Liver (tissue), 9 donors: ENCODE results near the gene BBS7. TPM values are rescaled to one million over a fixed set of nuclear protein-coding genes. Genes with fewer than 3 reads are reported as not detected.

ENCODE experiments used
- DNase-seq: peaks from one replicate; pipeline ENCODE4 v3.0.0-alpha.2; 2017; ENCODE audit warnings: low spot score
- H3K27ac ChIP-seq, 2 donors: one replicate each; pipeline ENCODE4 v1.7.0; 2013; ENCODE audit warnings: inconsistent platforms in 2 of 2, low read length in 2 of 2, control low read depth in 1 of 2, low read depth in 1 of 2, mild to moderate bottlenecking in 1 of 2
- H3K27me3 ChIP-seq, 4 donors: one replicate each; pipeline versions ENCODE4 v1.6.1 to v1.7.0; 2013; ENCODE audit warnings: low read length in 3 of 4, inconsistent platforms in 1 of 4, mild to moderate bottlenecking in 1 of 4, moderate library complexity in 1 of 4; ENCODE audit not compliant: control insufficient read depth in 4 of 4, insufficient read depth in 4 of 4
- H3K36me3 ChIP-seq, 4 donors: one replicate each; pipeline versions ENCODE4 v1.6.1 to v1.7.0; 2013; ENCODE audit warnings: low read length in 3 of 4, mild to moderate bottlenecking in 3 of 4, low read depth in 1 of 4, moderate library complexity in 1 of 4; ENCODE audit not compliant: control insufficient read depth in 4 of 4, insufficient read depth in 3 of 4
- H3K4me1 ChIP-seq, 4 donors: one replicate each; pipeline versions ENCODE4 v1.6.1 to v1.7.0; 2013; ENCODE audit warnings: low read length in 3 of 4, mild to moderate bottlenecking in 3 of 4, moderate library complexity in 1 of 4; ENCODE audit not compliant: control insufficient read depth in 4 of 4, insufficient read depth in 4 of 4
- H3K4me3 ChIP-seq, 3 donors: one replicate each; pipeline versions ENCODE4 v1.6.1 to v1.7.0; 2013; ENCODE audit warnings: low read length in 3 of 3, control low read depth in 1 of 3, low read depth in 1 of 3, mild to moderate bottlenecking in 1 of 3
- H3K9ac ChIP-seq, 2 donors: one replicate each; pipeline ENCODE4 v1.7.0; 2013; ENCODE audit warnings: low read length in 2 of 2, mild to moderate bottlenecking in 2 of 2, moderate library complexity in 2 of 2, control low read depth in 1 of 2, low read depth in 1 of 2
- H3K9me3 ChIP-seq, 4 donors: one replicate each; pipeline versions ENCODE4 v1.6.1 to v1.7.0; 2013; ENCODE audit warnings: low read length in 3 of 4; ENCODE audit not compliant: control insufficient read depth in 4 of 4
- ATF3 ChIP-seq: IDR thresholded peaks from 2 replicates; pipeline ENCODE4 v1.6.1; 2016; ENCODE audit warnings: antibody characterized with exemption
- CTCF ChIP-seq: fragments of 150-350 bp; IDR thresholded peaks from 2 replicates; pipeline ENCODE4 v1.5.1; 2017; ENCODE audit warnings: improper control_type of control experiment, low read depth, low read length; ENCODE audit not compliant: missing input control
- EGR1 ChIP-seq, 2 donors: IDR thresholded peaks; 2 replicates each; pipeline ENCODE4 v1.6.1; 2016 to 2018; ENCODE audit warnings: antibody characterized with exemption in 2 of 2, low read depth in 2 of 2
- FOXA1 ChIP-seq: IDR thresholded peaks from 2 replicates; pipeline ENCODE4 v1.6.1; 2016; ENCODE audit warnings: antibody characterized with exemption
- FOXA2 ChIP-seq: IDR thresholded peaks from 2 replicates; pipeline ENCODE4 v1.6.1; 2016; ENCODE audit warnings: antibody characterized with exemption
- GABPA ChIP-seq, 2 donors: IDR thresholded peaks in 1 of 2; conservative IDR thresholded peaks in 1 of 2; 2 replicates each; pipeline ENCODE4 v1.6.1; 2016; ENCODE audit warnings: antibody characterized with exemption in 2 of 2, mild to moderate bottlenecking in 1 of 2, moderate library complexity in 1 of 2
- HNF4A ChIP-seq, 2 donors: conservative IDR thresholded peaks; 2 replicates each; pipeline ENCODE4 v1.6.1; 2016; ENCODE audit warnings: antibody characterized with exemption in 2 of 2, mild to moderate bottlenecking in 2 of 2
- HNF4G ChIP-seq: IDR thresholded peaks from 2 replicates; pipeline ENCODE4 v1.6.1; 2016; ENCODE audit warnings: antibody characterized with exemption
- JUND ChIP-seq, 2 donors: IDR thresholded peaks; 2 replicates each; pipeline ENCODE4 v1.6.1; 2016; ENCODE audit warnings: antibody characterized with exemption in 2 of 2
- MAX ChIP-seq: IDR thresholded peaks from 2 replicates; pipeline ENCODE4 v1.6.1; 2016; ENCODE audit warnings: antibody characterized with exemption
- NR2F2 ChIP-seq: IDR thresholded peaks from 2 replicates; pipeline ENCODE4 v1.6.1; 2016; ENCODE audit warnings: antibody characterized with exemption
- RAD21 ChIP-seq, 2 donors: IDR thresholded peaks; 2 replicates each; pipeline ENCODE4 v1.6.1; 2016; ENCODE audit warnings: antibody characterized with exemption in 2 of 2, mild to moderate bottlenecking in 2 of 2
- REST ChIP-seq: IDR thresholded peaks from 2 replicates; pipeline ENCODE4 v1.6.1; 2016; ENCODE audit warnings: antibody characterized with exemption, mild to moderate bottlenecking
- RXRA ChIP-seq, 2 donors: IDR thresholded peaks; 2 replicates each; pipeline ENCODE4 v1.6.1; 2017 to 2018; ENCODE audit warnings: antibody characterized with exemption in 2 of 2, mild to moderate bottlenecking in 1 of 2
- SP1 ChIP-seq: IDR thresholded peaks from 2 replicates; pipeline ENCODE4 v1.6.1; 2018; ENCODE audit warnings: antibody characterized with exemption, mild to moderate bottlenecking
- TAF1 ChIP-seq: conservative IDR thresholded peaks from 2 replicates; pipeline ENCODE4 v1.6.1; 2016; ENCODE audit warnings: antibody characterized with exemption, mild to moderate bottlenecking
- YY1 ChIP-seq: IDR thresholded peaks from 2 replicates; pipeline ENCODE4 v1.6.1; 2016; ENCODE audit warnings: antibody characterized with exemption, mild to moderate bottlenecking
- ZBTB33 ChIP-seq: IDR thresholded peaks from 2 replicates; pipeline ENCODE4 v1.6.1; 2016; ENCODE audit warnings: antibody characterized with exemption
- WGBS: extraction: QIAGEN DNeasy Blood & Tissue Kit; methylation state at CpG from one replicate; pipeline ENCODE4 v1.1.7; 2013; 5-methylcytosine and 5-hydroxymethylcytosine counted together
- polyA plus RNA-seq, 2 donors: library from polyadenylated mRNA; stranded (reverse) in 1 of 2; unstranded in 1 of 2; fragments of 200-250 nt in 1 of 2; fragments of >200 nt in 1 of 2; fragmentation: Nextera tagmentation in 1 of 2; extraction: Ambion mirVana in 1 of 2; gene quantifications; one replicate each; pipeline versions ENCODE4 v1.2.1 to v1.2.3, GENCODE V29; 2013 to 2015
- total RNA-seq, 2 donors: library from RNA; depleted of rRNA; stranded (reverse); fragments of >200 nt; gene quantifications; one replicate each; pipeline ENCODE4 v1.2.3, GENCODE V29; 2014
- donor health status: healthy.
- donor health status: healthy.
- donor health status: healthy.
- donor health status: healthy.
- donor health status: healthy.

The BBS7 gene
- total and polyA plus RNA-seq, 4 donors = 1.8 to 8.4 (median 3.1) TPM

- H3K36me3 ChIP-seq = no peaks in the 10 kb centered on the region
- H3K9me3 ChIP-seq = no peaks in the 10 kb centered on the region
- no peak overlapping the region for H3K9ac ChIP-seq
- no peak for DNase-seq
- no peak for TF ChIP-seq ATF3
- no peak for TF ChIP-seq GABPA (IDR thresholded peaks at IDR 0.05 in 1 of 2, conservative IDR thresholded peaks at IDR 0.05 in 1 of 2)
- TF ChIP-seq ZBTB33 = no peak
- TF ChIP-seq NR2F2 = no peak
- TF ChIP-seq FOXA2 = no peak
- TF ChIP-seq RAD21 (IDR thresholded peaks at IDR 0.05) = no peak
- TF ChIP-seq YY1 = no peak
- no peak for TF ChIP-seq FOXA1
- no peak for TF ChIP-seq HNF4A (conservative IDR thresholded peaks at IDR 0.05)
- TF ChIP-seq REST = no peak
- TF ChIP-seq SP1 = no peak
- no peak for TF ChIP-seq RXRA (IDR thresholded peaks at IDR 0.05)
- no peak for TF ChIP-seq JUND (IDR thresholded peaks at IDR 0.05)
- no peak for TF ChIP-seq MAX
- TF ChIP-seq HNF4G = no peak
- no peak for TF ChIP-seq TAF1
- TF ChIP-seq EGR1 (IDR thresholded peaks at IDR 0.05; ENCODE audit: low read depth in 2 of 2) = no peak
- no peak for TF ChIP-seq CTCF
- 86% methylated on average over 2 of the region's 2 CpGs for WGBS
- H3K4me1 ChIP-seq = no peaks in the 10 kb centered on the region
- no peak overlapping the region for H3K4me3 ChIP-seq
- no peaks in the 10 kb centered on the region for H3K27me3 ChIP-seq
- no peak overlapping the region for H3K27ac ChIP-seq
Measured at GRCh38 chr4:121885115-121885514, 14.8 kb upstream of the BBS7 start.

GRCh38 chr4:121881158-121881557 lies 10.9 kb upstream of the BBS7 start:
- Histone ChIP-seq H3K9ac (no peak overlapping the region), H3K4me1 (no peaks in the 10 kb centered on the region), H3K4me3 (no peak overlapping the region), H3K36me3 (no peaks in the 10 kb centered on the region), H3K27ac (no peak overlapping the region), H3K27me3 (peaks cover 0 to 4% (median 0%) of the 10 kb centered on the region in 4 donors), H3K9me3 (no peaks in the 10 kb centered on the region)
- no peak for TF ChIP-seq CTCF
- TF ChIP-seq RAD21 (IDR thresholded peaks at IDR 0.05) = no peak
- no peak for TF ChIP-seq YY1
- no peak for TF ChIP-seq ATF3
- no peak for TF ChIP-seq ZBTB33
- no peak for TF ChIP-seq NR2F2
- TF ChIP-seq HNF4G = no peak
- TF ChIP-seq FOXA2 = no peak
- TF ChIP-seq JUND (IDR thresholded peaks at IDR 0.05) = no peak
- TF ChIP-seq SP1 = no peak
- no peak for TF ChIP-seq RXRA (IDR thresholded peaks at IDR 0.05)
- TF ChIP-seq MAX = no peak
- TF ChIP-seq HNF4A (conservative IDR thresholded peaks at IDR 0.05) = no peak
- whole genome bisulfite sequencing = 65% methylated on average over 3 of the region's 3 CpGs
- DNase-seq = no peak
